Measurements from ENCODE around the gene RPP25L.

The RPP25L gene

DNA sequence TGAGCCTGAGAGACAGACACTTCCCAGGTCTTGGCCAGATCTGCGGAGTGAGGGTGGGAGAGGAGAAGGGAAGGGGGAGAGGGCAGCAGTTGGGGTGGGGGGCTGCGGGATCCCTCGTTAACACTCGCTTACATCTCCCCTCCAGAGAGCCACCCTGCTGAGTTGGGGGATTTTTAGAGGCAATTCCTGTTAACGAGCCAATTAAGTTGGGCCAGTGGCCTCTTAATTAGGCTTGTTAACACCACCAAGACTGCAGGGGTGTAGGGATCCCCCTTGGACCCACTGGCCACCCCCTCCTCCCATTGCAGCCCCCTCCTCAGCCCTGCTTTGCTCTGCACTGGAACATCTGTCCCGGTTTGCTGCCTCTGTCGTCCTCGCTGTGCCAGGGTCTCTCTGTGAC is 46.0 kb downstream of the RPP25L start:
- no peak for DNase-seq

GRCh38 chr9:34564617-34565016 is 47.3 kb downstream of the RPP25L start:
- no peak for DNase-seq

GRCh38 chr9:34563262-34563661 is 48.6 kb downstream of the RPP25L start:
- DNase-seq: no peak

DNA sequence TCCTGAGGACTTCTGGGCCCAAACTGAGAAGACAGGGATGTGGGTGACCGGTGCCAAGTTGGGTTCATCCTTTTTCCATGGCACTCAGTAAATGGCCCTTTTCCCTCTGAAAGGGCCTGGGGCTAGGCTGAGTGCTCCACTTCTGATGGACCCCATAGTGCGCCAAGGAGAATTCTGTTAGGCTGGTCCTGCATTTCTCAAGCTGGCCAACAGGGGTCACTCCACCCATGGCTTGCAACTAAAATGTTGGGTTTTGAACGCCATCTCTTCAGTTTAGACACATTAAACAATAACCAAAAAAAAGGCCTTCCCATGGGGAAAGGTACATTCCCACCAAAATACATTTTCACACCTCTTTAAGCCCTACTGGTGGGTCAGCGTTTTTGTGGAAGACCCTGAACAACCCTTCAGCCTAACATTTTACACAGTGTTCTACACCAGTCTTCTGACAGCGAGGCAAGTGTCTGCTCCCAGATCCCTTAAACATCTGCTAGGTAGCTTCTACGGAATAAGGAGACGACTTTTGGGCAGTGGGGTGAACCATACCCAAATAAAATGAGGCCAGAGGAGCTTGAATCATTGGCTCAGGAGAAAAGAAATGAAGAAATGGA is 49.7 kb downstream of the RPP25L start:
- DNase-seq: peak in 1 of 2 experiments; percentile 39

- DNase-seq: no peak
Observed at GRCh38 chr9:34560599-34561214, 51.2 kb downstream of the RPP25L start.
